Sigmoid colon (tissue), 4 donors: ENCODE results near the gene EPB41L4A.

Source experiments
- CTCF ChIP-seq, 4 experiments: fragments of 450-650 bp in 3 of 4; fragments of 200-600 bp in 1 of 4; IDR thresholded peaks; one replicate each; pipeline ENCODE4 v1.5.1; 2016 to 2019; ENCODE audit warnings: antibody characterized with exemption in 4 of 4, mild to moderate bottlenecking in 3 of 4, moderate library complexity in 2 of 4
- POLR2A ChIP-seq, 2 donors: fragments of 450-650 bp; IDR thresholded peaks; one replicate each; pipeline ENCODE4 v1.6.1; 2016; ENCODE audit warnings: antibody characterized with exemption in 2 of 2, mild to moderate bottlenecking in 2 of 2, moderate library complexity in 2 of 2
- POLR2AphosphoS5 ChIP-seq, 4 donors: sonication (generic); formaldehyde crosslinking; IDR thresholded peaks; one replicate each; pipeline ENCODE4 v1.6.1; 2017; ENCODE audit warnings: antibody characterized with exemption in 4 of 4

DNA sequence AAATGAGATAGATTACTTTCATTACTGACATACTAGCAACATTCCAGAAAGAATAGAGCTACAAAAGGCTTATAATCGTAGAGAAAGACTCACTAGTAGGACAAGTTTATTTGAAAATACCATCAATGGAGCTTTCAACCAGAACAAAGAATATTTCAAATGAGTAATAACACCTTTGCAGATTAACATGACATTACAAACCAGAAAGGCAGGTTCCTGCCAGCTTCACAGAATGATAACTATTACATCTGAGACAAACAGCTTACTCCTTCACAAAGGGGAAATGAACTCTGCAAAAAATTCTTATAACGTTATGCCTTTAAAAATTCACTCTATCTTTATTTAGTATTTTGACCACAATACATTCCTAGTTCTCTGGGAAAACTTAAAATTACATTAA lies 103.1 kb downstream of the EPB41L4A start:
- no peak for TF ChIP-seq CTCF (IDR thresholded peaks at IDR 0.05)
- no peak for TF ChIP-seq POLR2A (IDR thresholded peaks at IDR 0.05)
- TF ChIP-seq POLR2AphosphoS5 (IDR thresholded peaks at IDR 0.05) = no peak
